Stimulated activated CD8-positive, alpha-beta memory T cell treated with anti-CD3 and anti-CD28 coated beads, Interleukin-4, amount 100 ng/mL, for 24 hours (primary cell): ENCODE results near the gene PCBD2.
"Not testable (repeated sequence)": the region's sequence is repeated elsewhere in the genome, so short reads cannot be mapped to it uniquely, and the experiment has no call there.

ENCODE experiments used
- DNase-seq: peaks from one replicate; pipeline ENCODE4 v3.0.0-alpha.2; 2020; ENCODE audit warnings: low read depth

PCBD2 gene

GRCh38 chr5:134963098-134963497 is 58.2 kb downstream of the PCBD2 start:
- DNase-seq, result no peak

GRCh38 chr5:134964359-134965270 is 59.7 kb downstream of the PCBD2 start:
- DNase-seq, result no peak

- no peak for DNase-seq
Observed at GRCh38 chr5:134965271-134965825, 60.4 kb downstream of the PCBD2 start.

- DNase-seq, result no peak
Observed at GRCh38 chr5:134967607-134968006, 62.7 kb downstream of the PCBD2 start, which contains the start of gene CATSPER3. Gene CATSPER3 (plus strand): TSS chr5:134967907. CDS start chr5:134967992, 85 bp downstream.

- DNase-seq, result no peak
Observed at GRCh38 chr5:134968055-134968454, 63.1 kb downstream of the PCBD2 start.

- DNase-seq, result no peak
Observed at GRCh38 chr5:134969166-134969565, 64.2 kb downstream of the PCBD2 start.

- DNase-seq, result no peak
Observed at GRCh38 chr5:134975078-134975715, 70.3 kb downstream of the PCBD2 start.

GRCh38 chr5:134975843-134976242 is 70.9 kb downstream of the PCBD2 start:
- no peak for DNase-seq

- DNase-seq, result no peak
Observed at GRCh38 chr5:134976841-134977240, 71.9 kb downstream of the PCBD2 start.

GRCh38 chr5:134979416-134979815 is 74.5 kb downstream of the PCBD2 start:
- DNase-seq, result no peak

GRCh38 chr5:134982230-134982629 is 77.3 kb downstream of the PCBD2 start:
- no peak for DNase-seq

GRCh38 chr5:134989266-134989830 is 84.4 kb downstream of the PCBD2 start:
- no peak for DNase-seq

- not testable (repeated sequence) for DNase-seq
Observed at GRCh38 chr5:134990183-134990582, 85.3 kb downstream of the PCBD2 start.

GRCh38 chr5:134992148-134992547 is 87.2 kb downstream of the PCBD2 start:
- DNase-seq, result no peak

- DNase-seq, result no peak
Observed at GRCh38 chr5:134993161-134993560, 88.2 kb downstream of the PCBD2 start.

GRCh38 chr5:134994560-134995156 is 89.7 kb downstream of the PCBD2 start:
- DNase-seq, result no peak

- no peak for DNase-seq
Observed at GRCh38 chr5:134995850-134996402, 91.0 kb downstream of the PCBD2 start.

GRCh38 chr5:134997015-134997414 is 92.1 kb downstream of the PCBD2 start:
- DNase-seq, result no peak

- not testable (repeated sequence) for DNase-seq
Observed at GRCh38 chr5:134998068-134998467, 93.1 kb downstream of the PCBD2 start.

GRCh38 chr5:135004376-135004775 is 99.4 kb downstream of the PCBD2 start:
- no peak for DNase-seq

GRCh38 chr5:135005076-135005475 is 100.1 kb downstream of the PCBD2 start:
- DNase-seq, result no peak

- DNase-seq, result no peak
Observed at GRCh38 chr5:135007305-135007704, 102.4 kb downstream of the PCBD2 start.
